ENCODE results near the gene UGGT1. TPM values are rescaled to one million over a fixed set of nuclear protein-coding genes. Genes with fewer than 3 reads are reported as not detected.

UGGT1 gene
- polyA plus RNA-seq, 1 of the 3 experiments (the other 2 are of a cell fraction) = 20.0 TPM

GRCh38 chr2:128054104-128054885 lies 36.7 kb upstream of the UGGT1 start:
- Histone ChIP-seq H3K4me3 (ENCODE audit: low read depth in 2 of 2, low read length in 1 of 2) (no peak overlapping the region), H3K36me3 (replicated peaks in 1 of 2; ENCODE audit: control insufficient read depth in 1 of 2, insufficient read depth in 2 of 2, low read length in 1 of 2) (no peaks in the 10 kb centered on the region), H3K27ac (ENCODE audit: low read depth in 2 of 2, low read length in 1 of 2) (no peak overlapping the region), H3K27me3 (ENCODE audit: insufficient read depth) (peaks cover 5% of the 10 kb centered on the region; the same call in 1 of the 2 replicates), H3K9me2 (no peaks in the 10 kb centered on the region), H3K4me2 (no peak overlapping the region), H3K4me1 (ENCODE audit: control insufficient read depth in 1 of 2, insufficient read depth in 2 of 2, low read depth in 1 of 2, low read length in 1 of 2) (no peaks in the 10 kb centered on the region), H4K20me1 (ENCODE audit: insufficient read depth) (no peaks in the 10 kb centered on the region), H3K79me2 (ENCODE audit: insufficient read depth) (no peaks in the 10 kb centered on the region), H2AFZ (ENCODE audit: low read depth) (no peak overlapping the region), H3F3A (replicated peaks; ENCODE audit: insufficient read depth) (no peaks in the 10 kb centered on the region), H3K9me3 (no peaks in the 10 kb centered on the region), H3K9ac (no peak overlapping the region)
- 60% methylated on average over 11 of the region's 11 CpGs for WGBS (ENCODE audit: low lambda C conversion rate)
- ChIA-PET CTCF (interaction anchor here (1.1 to 2.1 kb wide), 3 partner anchors 9 to 12 kb away, joined by 3 to 13 read pairs (median 5); no protein-coding TSS in a partner anchor), POLR2A (no interaction called here)
- TF ChIP-seq FOXJ3 (CRISPR knock-in tag; IDR thresholded peaks at IDR 0.05) = no peak
- TF ChIP-seq ZBTB33 (IDR thresholded peaks at IDR 0.05; ENCODE audit: borderline replicate concordance, low read depth) = no peak
- TF ChIP-seq FOSL2 (IDR thresholded peaks at IDR 0.05; ENCODE audit: borderline replicate concordance, low read depth) = no peak
- TF ChIP-seq NFIC (IDR thresholded peaks at IDR 0.05; ENCODE audit: borderline replicate concordance) = no peak
- no peak for TF ChIP-seq CHD2 (IDR thresholded peaks at IDR 0.05; ENCODE audit: low read length, partially characterized antibody)
- no peak for TF ChIP-seq TCF12 (IDR thresholded peaks at IDR 0.05)
- TF ChIP-seq EZH2phosphoT487 (IDR thresholded peaks at IDR 0.05; ENCODE audit: borderline replicate concordance, low read depth) = no peak
- TF ChIP-seq GATA2 (CRISPR knock-in tag; IDR thresholded peaks at IDR 0.05) = no peak
- no peak for TF ChIP-seq CTCF (IDR thresholded peaks at IDR 0.05)
- TF ChIP-seq FOXM1 (IDR thresholded peaks at IDR 0.05; ENCODE audit: low read depth) = no peak
- no peak for TF ChIP-seq POLR2AphosphoS5 (IDR thresholded peaks at IDR 0.05; ENCODE audit: low read depth, low read length)
- no peak for DNase-seq

- Histone ChIP-seq H3K36me3 (replicated peaks in 1 of 2; ENCODE audit: control insufficient read depth in 1 of 2, insufficient read depth in 2 of 2, low read length in 1 of 2) (no peaks in the 10 kb centered on the region), H3K9me3 (no peaks in the 10 kb centered on the region), H3K9me2 (no peaks in the 10 kb centered on the region), H3F3A (replicated peaks; ENCODE audit: insufficient read depth) (no peaks in the 10 kb centered on the region), H2AFZ (ENCODE audit: low read depth) (no peak overlapping the region), H3K4me2 (no peak overlapping the region), H3K4me1 (ENCODE audit: control insufficient read depth in 1 of 2, insufficient read depth in 2 of 2, low read depth in 1 of 2, low read length in 1 of 2) (no peaks in the 10 kb centered on the region), H3K4me3 (ENCODE audit: low read depth in 2 of 2, low read length in 1 of 2) (no peak overlapping the region), H3K27ac (ENCODE audit: low read depth in 2 of 2, low read length in 1 of 2) (no peak overlapping the region), H3K27me3 (ENCODE audit: insufficient read depth) (peaks cover 5% of the 10 kb centered on the region; the same call in 1 of the 2 replicates), H4K20me1 (ENCODE audit: insufficient read depth) (no peaks in the 10 kb centered on the region), H3K9ac (no peak overlapping the region), H3K79me2 (ENCODE audit: insufficient read depth) (no peaks in the 10 kb centered on the region)
- no peak for TF ChIP-seq NFIC (IDR thresholded peaks at IDR 0.05; ENCODE audit: borderline replicate concordance)
- TF ChIP-seq SIN3A (IDR thresholded peaks at IDR 0.05; ENCODE audit: borderline replicate concordance, low read depth, low read length) = no peak
- TF ChIP-seq YY1 (IDR thresholded peaks at IDR 0.05; ENCODE audit: low read depth) = no peak
- no peak for TF ChIP-seq USF1 (IDR thresholded peaks at IDR 0.05; ENCODE audit: borderline replicate concordance, low read depth)
- POLR2A ChIA-PET = no interaction called here
- WGBS (ENCODE audit: low lambda C conversion rate) = 47% methylated on average over 3 of the region's 3 CpGs
- CTCF ChIA-PET = no interaction called here
- no peak for DNase-seq
These were observed 33.7 kb upstream of the UGGT1 start for GRCh38 chr2:128057334-128057733.
